Measurements from ENCODE around the gene FBXL5.
A peak's percentile ranks its signal among the peaks of the same experiment; 100 is the strongest.

Gene FBXL5, protein sequence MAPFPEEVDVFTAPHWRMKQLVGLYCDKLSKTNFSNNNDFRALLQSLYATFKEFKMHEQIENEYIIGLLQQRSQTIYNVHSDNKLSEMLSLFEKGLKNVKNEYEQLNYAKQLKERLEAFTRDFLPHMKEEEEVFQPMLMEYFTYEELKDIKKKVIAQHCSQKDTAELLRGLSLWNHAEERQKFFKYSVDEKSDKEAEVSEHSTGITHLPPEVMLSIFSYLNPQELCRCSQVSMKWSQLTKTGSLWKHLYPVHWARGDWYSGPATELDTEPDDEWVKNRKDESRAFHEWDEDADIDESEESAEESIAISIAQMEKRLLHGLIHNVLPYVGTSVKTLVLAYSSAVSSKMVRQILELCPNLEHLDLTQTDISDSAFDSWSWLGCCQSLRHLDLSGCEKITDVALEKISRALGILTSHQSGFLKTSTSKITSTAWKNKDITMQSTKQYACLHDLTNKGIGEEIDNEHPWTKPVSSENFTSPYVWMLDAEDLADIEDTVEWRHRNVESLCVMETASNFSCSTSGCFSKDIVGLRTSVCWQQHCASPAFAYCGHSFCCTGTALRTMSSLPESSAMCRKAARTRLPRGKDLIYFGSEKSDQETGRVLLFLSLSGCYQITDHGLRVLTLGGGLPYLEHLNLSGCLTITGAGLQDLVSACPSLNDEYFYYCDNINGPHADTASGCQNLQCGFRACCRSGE

DNA sequence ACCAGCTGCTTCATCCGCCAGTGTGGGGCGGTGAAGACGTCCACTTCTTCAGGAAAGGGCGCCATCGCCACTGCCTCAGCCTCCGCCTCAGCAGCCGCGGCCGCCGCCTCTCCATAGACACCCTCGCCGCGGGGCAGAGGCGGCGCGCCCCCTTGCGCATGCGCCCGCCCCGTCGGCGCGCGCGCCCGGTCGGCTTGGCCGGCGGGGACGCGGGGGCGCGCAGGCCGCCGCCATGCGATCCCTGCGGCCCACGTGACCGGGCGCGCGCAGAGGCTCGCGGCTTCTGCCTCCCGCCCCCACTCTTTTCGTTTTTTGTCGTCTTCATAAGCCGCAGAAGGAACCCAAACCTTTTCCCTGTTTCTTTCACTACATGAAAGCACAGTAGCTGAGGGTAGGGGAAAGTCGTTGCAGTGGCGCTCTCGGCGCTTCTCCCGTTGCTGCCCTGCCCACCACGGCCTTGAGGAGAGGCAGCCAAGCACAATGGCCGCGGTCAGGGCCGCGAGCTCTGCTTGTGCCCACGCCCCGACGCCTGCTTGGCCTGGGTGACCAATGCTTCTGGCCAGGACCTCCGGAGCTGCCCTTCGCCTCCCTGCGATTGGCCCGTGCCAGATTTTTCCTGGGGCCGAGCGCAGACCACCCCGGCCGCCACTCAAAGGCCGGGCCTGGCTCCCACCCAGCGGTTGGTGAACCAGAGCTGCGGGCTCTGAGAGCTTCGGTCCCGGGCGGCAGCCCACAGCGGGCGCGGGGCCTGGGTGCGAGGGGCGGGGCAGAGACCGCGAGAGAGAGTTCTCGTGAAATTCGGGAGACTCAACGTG is at the start of gene FBXL5:
Gene FBXL5, minus strand, starts transcription at position 135 of the 815 bp plus-strand sequence. Its CDS starts 70 bp downstream, at position 65.
- Histone ChIP-seq H3K4me1 (ENCODE audit: insufficient read depth, poor library complexity, severe bottlenecking) (peaks cover 33% of the 10 kb centered on the region), H3K27ac (ENCODE audit: poor library complexity, severe bottlenecking) (peak within 1 kb of the TSS; percentile 76), H3K27me3 (ENCODE audit: insufficient read depth, poor library complexity, severe bottlenecking) (no peaks in the 10 kb centered on the region), H3K36me3 (ENCODE audit: low read depth) (peaks cover 23% of the 10 kb centered on the region), H3K9me3 (ENCODE audit: severe bottlenecking) (no peaks in the 10 kb centered on the region), H3K4me3 (ENCODE audit: severe bottlenecking) (peak within 1 kb of the TSS; percentile 94)
- ATAC-seq (ENCODE audit: low read depth) (peak; percentile 43), DNase-seq (ENCODE audit: low spot score) (peak; percentile 75)
- TF ChIP-seq, protein P1, sequence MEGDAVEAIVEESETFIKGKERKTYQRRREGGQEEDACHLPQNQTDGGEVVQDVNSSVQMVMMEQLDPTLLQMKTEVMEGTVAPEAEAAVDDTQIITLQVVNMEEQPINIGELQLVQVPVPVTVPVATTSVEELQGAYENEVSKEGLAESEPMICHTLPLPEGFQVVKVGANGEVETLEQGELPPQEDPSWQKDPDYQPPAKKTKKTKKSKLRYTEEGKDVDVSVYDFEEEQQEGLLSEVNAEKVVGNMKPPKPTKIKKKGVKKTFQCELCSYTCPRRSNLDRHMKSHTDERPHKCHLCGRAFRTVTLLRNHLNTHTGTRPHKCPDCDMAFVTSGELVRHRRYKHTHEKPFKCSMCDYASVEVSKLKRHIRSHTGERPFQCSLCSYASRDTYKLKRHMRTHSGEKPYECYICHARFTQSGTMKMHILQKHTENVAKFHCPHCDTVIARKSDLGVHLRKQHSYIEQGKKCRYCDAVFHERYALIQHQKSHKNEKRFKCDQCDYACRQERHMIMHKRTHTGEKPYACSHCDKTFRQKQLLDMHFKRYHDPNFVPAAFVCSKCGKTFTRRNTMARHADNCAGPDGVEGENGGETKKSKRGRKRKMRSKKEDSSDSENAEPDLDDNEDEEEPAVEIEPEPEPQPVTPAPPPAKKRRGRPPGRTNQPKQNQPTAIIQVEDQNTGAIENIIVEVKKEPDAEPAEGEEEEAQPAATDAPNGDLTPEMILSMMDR (IDR thresholded peaks at IDR 0.05; ENCODE audit: poor library complexity, severe bottlenecking): no peak

DNA sequence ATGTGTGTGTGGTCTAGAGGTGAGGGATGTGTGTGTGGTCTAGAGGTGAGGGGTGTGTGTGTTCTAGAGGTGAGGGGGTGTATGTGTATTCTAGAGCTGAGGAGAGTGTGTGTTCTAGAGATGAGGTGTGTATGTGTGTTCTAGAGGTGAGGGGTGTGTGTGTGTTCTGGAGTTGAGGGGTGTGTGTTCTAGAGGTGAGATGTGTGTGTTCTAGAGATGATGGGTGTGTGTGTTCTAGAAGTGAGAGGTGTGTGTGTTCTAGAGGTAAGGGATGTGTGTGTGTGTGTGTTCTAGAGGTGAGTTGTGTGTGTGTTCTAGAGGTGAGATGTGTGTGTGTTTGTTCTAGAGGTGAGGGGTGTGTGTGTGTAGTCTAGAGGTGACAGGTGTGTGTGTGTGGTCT is 49.0 kb upstream of the FBXL5 start:
- TF ChIP-seq, protein P1 (IDR thresholded peaks at IDR 0.05; ENCODE audit: poor library complexity, severe bottlenecking): no peak

DNA sequence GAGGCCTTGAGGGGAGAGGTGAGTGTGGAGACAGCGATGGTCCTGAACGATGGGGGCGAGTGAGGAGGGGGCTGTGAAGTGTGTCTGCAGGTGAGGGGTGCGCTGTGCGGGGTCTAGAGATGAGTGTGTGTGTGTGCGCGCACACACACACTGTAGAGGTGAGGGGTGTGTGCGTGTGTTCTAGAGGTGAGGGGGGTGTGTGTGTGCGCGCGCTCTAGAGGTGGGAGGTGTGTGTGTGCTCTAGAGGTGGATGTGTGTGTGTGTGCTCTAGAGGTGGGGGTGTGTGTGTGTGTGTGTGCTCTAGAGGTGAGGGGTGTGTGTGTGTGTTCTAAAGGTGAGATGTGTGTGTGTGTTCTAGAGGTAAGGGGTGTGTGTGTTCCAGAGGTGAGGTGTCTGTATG is 48.3 kb upstream of the FBXL5 start:
- no peak for ATAC-seq (ENCODE audit: low read depth)
- no peaks in the 10 kb centered on the region for H3K36me3 ChIP-seq (ENCODE audit: low read depth)
- no peaks in the 10 kb centered on the region for H3K4me1 ChIP-seq (ENCODE audit: insufficient read depth, poor library complexity, severe bottlenecking)
- no peak for DNase-seq (ENCODE audit: low spot score)
- H3K9me3 ChIP-seq (ENCODE audit: severe bottlenecking): no peaks in the 10 kb centered on the region
- H3K4me3 ChIP-seq (ENCODE audit: severe bottlenecking): no peak overlapping the region
- H3K27me3 ChIP-seq (ENCODE audit: insufficient read depth, poor library complexity, severe bottlenecking): no peaks in the 10 kb centered on the region
- no peak overlapping the region for H3K27ac ChIP-seq (ENCODE audit: poor library complexity, severe bottlenecking)
- TF ChIP-seq, protein P1 (IDR thresholded peaks at IDR 0.05; ENCODE audit: poor library complexity, severe bottlenecking): no peak

More for the DNA sequence above, 49.0 kb upstream of the FBXL5 start:
- no peaks in the 10 kb centered on the region for H3K27me3 ChIP-seq (ENCODE audit: insufficient read depth, poor library complexity, severe bottlenecking)
- H3K36me3 ChIP-seq (ENCODE audit: low read depth): no peaks in the 10 kb centered on the region
- H3K4me1 ChIP-seq (ENCODE audit: insufficient read depth, poor library complexity, severe bottlenecking): no peaks in the 10 kb centered on the region
- no peak overlapping the region for H3K4me3 ChIP-seq (ENCODE audit: severe bottlenecking)
- H3K9me3 ChIP-seq (ENCODE audit: severe bottlenecking): no peaks in the 10 kb centered on the region
- no peak overlapping the region for H3K27ac ChIP-seq (ENCODE audit: poor library complexity, severe bottlenecking)
- ATAC-seq (ENCODE audit: low read depth) (no peak), DNase-seq (ENCODE audit: low spot score) (no peak)

DNA sequence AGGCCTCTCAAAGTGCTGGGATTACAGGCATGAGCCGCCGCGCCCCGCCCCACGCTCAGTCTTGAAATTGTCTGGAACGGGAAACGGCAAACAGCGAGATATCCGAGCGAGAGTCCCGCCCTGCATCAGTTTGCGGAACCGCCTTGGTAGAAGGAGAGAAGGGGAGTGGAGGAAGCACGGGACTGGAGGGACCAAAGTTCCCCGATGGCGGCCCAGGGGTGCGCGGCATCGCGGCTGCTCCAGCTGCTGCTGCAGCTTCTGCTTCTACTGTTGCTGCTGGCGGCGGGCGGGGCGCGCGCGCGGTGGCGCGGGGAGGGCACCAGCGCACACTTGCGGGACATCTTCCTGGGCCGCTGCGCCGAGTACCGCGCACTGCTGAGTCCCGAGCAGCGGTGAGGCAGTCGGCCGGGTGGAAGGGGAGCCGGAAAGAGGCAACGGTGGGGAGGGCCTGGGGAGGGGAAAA is 47.8 kb upstream of the FBXL5 start, which contains the start of gene BST1:
Gene BST1, plus strand, starts transcription at position 125 of the 463 bp plus-strand sequence. Its CDS starts 80 bp downstream, at position 205.
- Histone ChIP-seq H3K27me3 (ENCODE audit: insufficient read depth, poor library complexity, severe bottlenecking) (no peaks in the 10 kb centered on the region), H3K4me1 (ENCODE audit: insufficient read depth, poor library complexity, severe bottlenecking) (no peaks in the 10 kb centered on the region), H3K27ac (ENCODE audit: poor library complexity, severe bottlenecking) (no peak within 1 kb of the TSS), H3K9me3 (ENCODE audit: severe bottlenecking) (no peaks in the 10 kb centered on the region), H3K36me3 (ENCODE audit: low read depth) (no peaks in the 10 kb centered on the region), H3K4me3 (ENCODE audit: severe bottlenecking) (no peak within 1 kb of the TSS)
- peak; percentile 27; the same call in 2 of the 3 replicates for ATAC-seq (ENCODE audit: low read depth)
- no peak for DNase-seq (ENCODE audit: low spot score)
- TF ChIP-seq, protein P1 (IDR thresholded peaks at IDR 0.05; ENCODE audit: poor library complexity, severe bottlenecking): no peak

Data from RWPE2 (cell line).